Measurements from ENCODE around the gene IQSEC3. TPM values are rescaled to one million over a fixed set of nuclear protein-coding genes. Genes with fewer than 3 reads are reported as not detected.

Gene IQSEC3
- polyA plus RNA-seq, 1 donor from 2014 or later, result not detected

DNA sequence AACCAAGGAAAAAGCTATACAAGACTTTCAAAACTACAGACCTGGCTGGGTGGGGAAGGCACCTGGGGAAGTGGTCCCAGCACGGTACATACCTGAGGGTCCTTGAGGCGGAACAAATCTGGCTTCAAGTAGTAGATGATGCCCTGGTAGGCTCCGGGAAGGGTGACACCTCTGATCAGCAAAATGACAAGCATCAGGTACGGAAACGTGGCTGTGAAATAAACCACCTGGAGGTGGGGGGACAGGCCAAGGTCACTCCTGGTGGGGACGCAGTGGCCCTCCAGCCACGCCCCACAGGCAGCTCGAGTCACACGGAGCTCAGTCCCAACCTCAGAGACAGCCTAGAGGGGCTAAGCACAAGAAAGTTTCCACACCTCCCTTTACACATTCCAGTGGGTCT, 132.1 kb downstream of the IQSEC3 start:
- Mint-ChIP-seq H3K4me1 (peaks cover 0 to 2% (median 2%) of the 10 kb centered on the region in 3 donors), H3K36me3 (no peaks in the 10 kb centered on the region), H3K27me3 (peaks cover 7% of the 10 kb centered on the region), H3K9me3 (peaks cover 0 to 6% (median 0%) of the 10 kb centered on the region in 3 donors), H3K4me3 (no peak overlapping the region), H3K27ac (no peak overlapping the region)

DNA sequence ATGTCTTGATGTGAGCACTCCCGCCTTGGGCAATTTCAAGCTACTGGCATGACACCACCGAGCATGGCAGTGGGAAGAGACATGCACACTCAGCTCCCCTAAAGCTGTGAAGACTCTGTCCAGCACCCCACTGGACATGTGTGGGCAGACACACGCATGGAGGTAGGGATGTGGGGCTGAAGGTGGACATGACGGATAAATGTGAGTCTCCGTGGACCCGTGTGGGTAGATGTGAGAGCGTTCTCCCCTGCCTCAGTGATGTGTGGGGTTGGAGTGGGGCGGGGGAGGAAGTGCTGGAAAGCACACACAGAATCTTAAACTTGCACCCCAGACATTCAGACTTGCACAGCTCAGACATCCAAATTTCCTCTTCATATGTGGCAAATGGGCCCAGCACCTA, 134.8 kb downstream of the IQSEC3 start:
- Mint-ChIP-seq H3K9me3 (peaks cover 0 to 6% (median 4%) of the 10 kb centered on the region in 3 donors), H3K27me3 (peaks cover 25% of the 10 kb centered on the region), H3K4me3 (no peak overlapping the region), H3K4me1 (peaks cover 0 to 2% (median 2%) of the 10 kb centered on the region in 3 donors), H3K36me3 (no peaks in the 10 kb centered on the region), H3K27ac (no peak overlapping the region)

DNA sequence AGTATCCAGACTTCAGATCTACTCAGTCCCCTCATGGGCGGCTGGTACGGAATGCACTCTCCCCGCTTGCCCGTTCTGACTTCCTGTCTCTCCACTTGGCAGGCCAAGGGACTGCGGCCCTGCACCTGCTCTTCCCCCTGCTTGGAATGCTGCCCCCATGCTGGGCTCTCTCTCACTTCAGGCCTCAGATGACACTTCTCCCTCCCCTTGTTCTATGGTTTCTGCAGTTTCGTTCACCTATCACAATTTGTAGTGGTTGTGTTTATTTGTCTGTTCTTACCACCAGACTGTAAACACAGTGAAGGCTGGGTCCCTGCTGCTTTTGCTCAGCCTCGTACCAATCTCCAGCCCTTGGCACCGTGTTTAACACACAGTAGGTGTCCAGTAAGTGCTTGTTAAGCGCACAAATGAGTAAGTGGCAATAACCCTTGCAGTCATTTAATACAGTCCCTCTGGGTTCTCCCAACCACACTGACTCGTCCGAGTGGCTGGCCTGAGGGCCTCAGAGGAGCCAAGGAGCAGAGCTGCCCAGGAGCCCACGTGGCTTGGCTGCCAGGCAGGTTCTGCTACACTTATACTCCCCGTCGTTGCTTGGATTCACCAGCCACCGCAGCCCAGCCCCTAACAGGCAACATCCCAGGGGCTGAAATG, 135.6 kb downstream of the IQSEC3 start:
- H3K36me3 Mint-ChIP-seq, result peaks cover 1% of the 10 kb centered on the region
- H3K27me3 Mint-ChIP-seq, result peaks cover 26% of the 10 kb centered on the region
- no peak overlapping the region for H3K4me3 Mint-ChIP-seq
- H3K4me1 Mint-ChIP-seq, result peaks cover 0 to 2% (median 2%) of the 10 kb centered on the region in 3 donors
- H3K9me3 Mint-ChIP-seq, result peaks cover 0 to 7% (median 4%) of the 10 kb centered on the region in 3 donors
- H3K27ac Mint-ChIP-seq, result peak overlapping the region in 1 of 3 donors; percentile 36

DNA sequence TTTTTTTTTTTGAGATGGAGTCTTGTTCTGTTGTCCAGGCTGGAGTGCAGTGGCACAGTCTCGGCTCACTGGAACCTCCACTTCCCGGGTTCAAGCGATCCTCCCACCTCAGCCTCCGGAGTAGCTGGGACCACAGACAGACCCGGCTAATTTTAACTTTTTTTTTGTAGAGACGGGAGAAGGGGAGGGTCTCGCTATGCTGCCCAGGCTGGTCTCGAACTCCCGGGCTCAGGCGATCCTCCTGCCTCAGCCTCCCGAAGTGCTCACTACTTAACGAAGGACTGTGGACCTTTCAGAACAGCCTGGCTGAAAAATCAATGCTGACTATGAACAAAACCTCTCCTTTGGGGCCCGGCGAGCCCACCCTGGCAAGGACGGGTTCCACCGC, 136.5 kb downstream of the IQSEC3 start:
- H3K27me3 Mint-ChIP-seq, result peaks cover 27% of the 10 kb centered on the region
- peaks cover 0 to 7% (median 3%) of the 10 kb centered on the region in 3 donors for H3K9me3 Mint-ChIP-seq
- peaks cover 3% of the 10 kb centered on the region for H3K36me3 Mint-ChIP-seq
- H3K4me1 Mint-ChIP-seq, result peaks cover 0 to 2% (median 0%) of the 10 kb centered on the region in 3 donors
- no peak overlapping the region for H3K4me3 Mint-ChIP-seq
- H3K27ac Mint-ChIP-seq, result no peak overlapping the region

DNA sequence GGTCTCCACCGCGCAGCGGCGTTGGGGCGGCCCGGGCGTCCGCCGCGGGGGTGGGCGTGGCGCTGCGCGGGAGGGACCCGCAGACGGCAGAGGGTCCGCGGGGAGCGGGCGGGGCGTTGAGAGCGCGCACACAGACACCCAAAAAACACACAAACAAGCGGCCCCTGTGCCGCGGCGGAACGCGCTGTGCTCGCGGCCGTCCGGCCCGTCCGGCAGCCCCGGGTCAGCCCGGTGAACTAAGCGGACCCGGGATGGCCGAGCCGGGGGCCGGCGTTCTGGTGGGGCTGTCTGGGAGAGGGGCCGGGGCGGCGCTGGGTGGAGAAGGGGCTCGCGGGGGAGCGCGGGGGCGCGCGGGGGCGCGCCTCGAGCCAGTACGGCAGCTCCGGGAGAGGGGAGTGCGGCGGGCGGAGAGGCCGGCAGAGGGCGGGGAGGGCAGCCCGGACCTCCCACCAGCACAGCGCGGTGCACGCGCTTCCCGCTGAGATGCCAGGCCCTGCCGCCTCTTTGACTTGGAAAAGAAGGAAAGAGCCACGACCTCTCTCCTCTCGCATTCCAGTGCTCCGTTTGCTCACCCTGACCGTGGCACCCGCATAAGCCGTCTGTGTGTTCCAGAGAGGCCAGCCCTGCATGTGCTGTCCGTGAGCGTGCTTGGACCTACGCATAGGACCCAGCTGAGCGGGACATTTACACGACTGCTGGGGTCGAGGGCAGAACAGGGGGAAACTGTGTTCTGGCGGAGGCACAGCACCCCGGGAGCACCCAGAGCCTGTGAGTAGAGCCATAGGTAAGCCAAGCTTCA, 137.1 kb downstream of the IQSEC3 start:
- no peak overlapping the region for H3K4me3 Mint-ChIP-seq
- H3K36me3 Mint-ChIP-seq, result peaks cover 3% of the 10 kb centered on the region
- peaks cover 0 to 7% (median 2%) of the 10 kb centered on the region in 3 donors for H3K9me3 Mint-ChIP-seq
- H3K27me3 Mint-ChIP-seq, result peaks cover 25% of the 10 kb centered on the region
- H3K4me1 Mint-ChIP-seq, result peaks cover 0 to 2% (median 0%) of the 10 kb centered on the region in 3 donors
- no peak overlapping the region for H3K27ac Mint-ChIP-seq

DNA sequence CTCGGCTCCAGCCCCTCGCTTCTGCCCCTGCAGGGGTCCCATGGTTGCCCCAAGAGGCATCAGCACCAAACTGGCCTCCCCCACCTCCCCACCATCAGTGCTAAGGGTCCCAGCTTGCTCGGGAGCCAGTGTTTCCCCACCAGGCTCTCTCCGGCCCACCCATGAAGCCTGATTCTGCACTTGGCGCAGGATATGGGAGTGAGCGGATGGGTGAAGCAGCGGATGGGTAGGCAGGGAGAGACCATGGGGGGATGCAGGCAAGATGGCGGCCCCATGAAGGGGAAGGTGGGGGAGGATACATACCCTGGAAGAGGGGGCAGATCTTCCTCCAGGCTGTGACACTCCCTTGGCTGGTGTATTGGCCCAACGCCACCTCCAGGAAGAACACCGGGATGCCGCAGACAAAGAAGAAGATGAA, 137.7 kb downstream of the IQSEC3 start:
- Mint-ChIP-seq H3K4me1 (peaks cover 0 to 2% (median 0%) of the 10 kb centered on the region in 3 donors), H3K36me3 (peaks cover 3% of the 10 kb centered on the region), H3K9me3 (peaks cover 0 to 7% (median 2%) of the 10 kb centered on the region in 3 donors), H3K27ac (no peak overlapping the region), H3K27me3 (peaks cover 28% of the 10 kb centered on the region), H3K4me3 (no peak overlapping the region)

DNA sequence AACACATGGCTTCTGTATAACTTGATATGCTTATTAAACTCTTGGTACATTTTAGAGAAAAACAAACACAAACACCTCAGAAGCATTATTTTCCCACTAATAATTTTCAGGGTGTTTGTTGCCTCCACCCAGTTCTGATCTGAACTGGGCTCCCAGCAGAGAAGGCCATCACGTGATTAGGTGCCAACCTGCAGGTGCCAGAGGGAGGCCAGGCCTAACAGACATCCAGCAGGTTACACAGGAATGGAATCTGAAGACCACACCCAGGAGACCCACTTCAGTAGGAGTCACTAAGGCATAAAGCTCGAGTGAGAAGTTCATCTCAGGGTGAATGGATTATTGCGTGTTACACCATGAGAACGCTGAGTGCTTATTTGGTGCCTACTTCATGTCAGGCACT, 138.5 kb downstream of the IQSEC3 start:
- H3K27me3 Mint-ChIP-seq, result peaks cover 32% of the 10 kb centered on the region
- peaks cover 3% of the 10 kb centered on the region for H3K36me3 Mint-ChIP-seq
- H3K4me1 Mint-ChIP-seq, result peaks cover 0 to 2% (median 0%) of the 10 kb centered on the region in 3 donors
- no peak overlapping the region for H3K4me3 Mint-ChIP-seq
- H3K27ac Mint-ChIP-seq, result no peak overlapping the region
- H3K9me3 Mint-ChIP-seq, result peaks cover 0 to 7% (median 2%) of the 10 kb centered on the region in 3 donors

DNA sequence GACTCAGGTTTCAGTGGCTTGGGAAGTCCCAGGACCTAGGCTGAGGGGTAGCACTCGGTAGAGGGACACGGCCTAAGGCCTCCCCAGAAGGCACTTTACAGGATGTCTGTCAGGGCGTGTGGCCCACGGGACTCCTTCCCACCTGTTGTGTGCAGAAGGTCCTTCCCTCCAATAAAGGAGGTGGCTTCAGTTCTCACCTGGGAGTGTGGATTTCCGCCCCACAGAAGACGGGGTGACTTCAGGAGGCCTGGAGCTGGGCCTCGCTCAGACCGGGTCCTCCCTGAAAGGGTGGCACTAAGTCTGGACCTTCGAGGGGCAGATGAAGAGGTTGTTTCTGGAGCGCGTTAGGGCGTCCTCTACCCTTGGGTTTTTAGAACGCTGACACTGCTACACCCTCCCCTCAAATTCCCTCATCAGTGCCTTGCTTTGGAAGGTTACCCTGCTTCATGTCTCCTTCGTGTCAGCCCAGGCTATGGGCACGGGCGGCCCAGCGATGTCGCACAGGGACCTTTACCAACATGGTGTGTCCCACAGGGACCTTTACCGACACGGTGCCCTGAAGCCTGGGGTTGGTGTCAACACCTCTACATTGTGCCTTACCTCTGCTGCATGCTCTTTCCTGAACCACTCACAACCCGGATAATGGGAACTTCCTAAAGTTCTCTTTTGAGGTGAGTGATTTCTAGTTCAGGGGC, 140.3 kb downstream of the IQSEC3 start:
- H3K36me3 Mint-ChIP-seq, result peaks cover 3% of the 10 kb centered on the region
- H3K27ac Mint-ChIP-seq, result no peak overlapping the region
- H3K9me3 Mint-ChIP-seq, result peaks cover 0 to 7% (median 2%) of the 10 kb centered on the region in 3 donors
- peaks cover 40% of the 10 kb centered on the region for H3K27me3 Mint-ChIP-seq
- H3K4me1 Mint-ChIP-seq, result peaks cover 0 to 2% (median 0%) of the 10 kb centered on the region in 3 donors
- no peak overlapping the region for H3K4me3 Mint-ChIP-seq

DNA sequence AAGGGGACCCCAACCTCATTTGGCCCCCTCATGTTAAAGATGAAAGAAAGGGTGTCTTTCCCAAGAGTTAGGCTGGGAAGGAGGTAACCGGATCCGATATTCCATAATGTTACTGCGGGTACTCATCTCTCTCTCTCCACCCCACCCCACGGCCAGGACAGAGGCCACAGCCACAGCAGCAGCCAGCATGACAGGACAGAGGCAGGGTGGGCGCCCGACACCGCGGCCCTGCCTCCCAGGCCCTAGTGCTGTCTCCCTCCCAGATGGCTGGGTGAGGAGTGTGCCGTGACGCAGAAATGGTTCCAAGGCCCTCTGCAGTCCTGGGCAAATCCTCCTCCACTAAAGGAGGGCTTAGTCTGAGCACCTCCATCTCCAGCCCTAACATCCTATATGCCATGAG, 141.2 kb downstream of the IQSEC3 start:
- Mint-ChIP-seq H3K9me3 (peaks cover 0 to 7% (median 2%) of the 10 kb centered on the region in 3 donors), H3K4me1 (peaks cover 0 to 2% (median 0%) of the 10 kb centered on the region in 3 donors), H3K36me3 (peaks cover 3% of the 10 kb centered on the region), H3K4me3 (no peak overlapping the region), H3K27me3 (peaks cover 41% of the 10 kb centered on the region), H3K27ac (no peak overlapping the region)

DNA sequence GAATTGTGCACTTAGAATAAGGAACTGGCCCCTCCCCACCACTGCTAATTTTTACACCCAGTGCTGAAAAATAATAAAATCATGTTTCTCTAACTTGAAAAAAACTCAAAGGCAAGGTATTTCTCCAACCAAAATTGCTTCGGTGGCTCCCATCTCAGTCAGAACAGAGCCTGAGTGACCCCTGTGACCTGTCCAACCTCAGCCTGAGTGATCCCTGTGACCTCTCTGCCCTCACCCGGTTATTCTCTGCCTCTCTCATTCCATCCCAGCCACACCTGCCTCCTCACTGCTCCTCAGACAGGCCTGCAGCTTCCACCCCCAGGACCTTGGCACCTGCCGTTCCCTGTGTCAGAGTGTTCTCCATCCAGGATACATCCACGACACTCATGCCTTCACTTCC, 142.2 kb downstream of the IQSEC3 start:
- H3K9me3 Mint-ChIP-seq, result peaks cover 0 to 7% (median 2%) of the 10 kb centered on the region in 3 donors
- H3K4me1 Mint-ChIP-seq, result peaks cover 0 to 8% (median 5%) of the 10 kb centered on the region in 3 donors
- peaks cover 3% of the 10 kb centered on the region for H3K36me3 Mint-ChIP-seq
- no peak overlapping the region for H3K27ac Mint-ChIP-seq
- no peak overlapping the region for H3K4me3 Mint-ChIP-seq
- H3K27me3 Mint-ChIP-seq, result peaks cover 50% of the 10 kb centered on the region

DNA sequence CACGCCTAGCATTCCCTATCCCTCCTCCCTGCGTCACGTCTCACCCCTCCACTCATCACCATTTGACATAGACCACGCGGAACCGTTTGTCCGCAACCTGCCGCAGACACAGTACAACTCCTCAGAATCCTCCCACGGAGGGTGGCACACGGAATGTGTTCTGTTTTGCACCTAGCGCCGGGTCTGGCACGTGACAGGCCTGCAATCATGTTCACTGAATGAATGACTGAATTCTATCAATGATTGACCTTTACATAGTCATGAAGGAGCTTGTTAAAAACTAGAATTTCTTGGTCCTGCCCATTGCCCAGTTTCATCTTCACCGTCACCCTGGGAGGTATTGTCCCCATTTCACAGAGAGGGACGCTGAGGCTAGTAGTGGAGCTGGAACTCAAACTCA, 142.7 kb downstream of the IQSEC3 start:
- Mint-ChIP-seq H3K27me3 (peaks cover 51% of the 10 kb centered on the region), H3K9me3 (peaks cover 0 to 7% (median 2%) of the 10 kb centered on the region in 3 donors), H3K27ac (no peak overlapping the region), H3K4me3 (no peak overlapping the region), H3K4me1 (peaks cover 0 to 8% (median 5%) of the 10 kb centered on the region in 3 donors), H3K36me3 (peaks cover 3% of the 10 kb centered on the region)

DNA sequence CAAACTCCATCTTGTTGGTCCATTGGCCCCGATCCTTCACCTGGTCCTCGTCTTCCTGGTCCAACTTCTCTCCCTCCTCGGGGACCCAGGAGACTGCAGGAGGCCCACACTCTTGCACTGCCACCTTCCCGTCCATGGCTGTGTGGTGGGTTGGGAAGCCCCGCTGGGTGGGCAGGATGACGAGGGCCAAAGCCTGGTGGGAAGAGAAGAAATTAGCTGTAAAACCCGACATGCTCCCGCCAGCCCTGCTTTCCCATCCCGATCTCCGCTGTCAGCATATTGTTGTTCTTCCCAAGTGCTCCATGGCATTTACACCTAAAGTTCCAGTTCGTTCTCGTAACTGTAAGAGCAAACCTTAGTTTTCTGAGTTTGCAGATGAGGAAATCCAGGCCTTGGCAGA, 143.3 kb downstream of the IQSEC3 start:
- Mint-ChIP-seq H3K4me1 (peaks cover 0 to 8% (median 5%) of the 10 kb centered on the region in 3 donors), H3K27me3 (peaks cover 46% of the 10 kb centered on the region), H3K36me3 (peaks cover 3% of the 10 kb centered on the region), H3K4me3 (no peak overlapping the region), H3K9me3 (peaks cover 0 to 7% (median 2%) of the 10 kb centered on the region in 3 donors), H3K27ac (no peak overlapping the region)

DNA sequence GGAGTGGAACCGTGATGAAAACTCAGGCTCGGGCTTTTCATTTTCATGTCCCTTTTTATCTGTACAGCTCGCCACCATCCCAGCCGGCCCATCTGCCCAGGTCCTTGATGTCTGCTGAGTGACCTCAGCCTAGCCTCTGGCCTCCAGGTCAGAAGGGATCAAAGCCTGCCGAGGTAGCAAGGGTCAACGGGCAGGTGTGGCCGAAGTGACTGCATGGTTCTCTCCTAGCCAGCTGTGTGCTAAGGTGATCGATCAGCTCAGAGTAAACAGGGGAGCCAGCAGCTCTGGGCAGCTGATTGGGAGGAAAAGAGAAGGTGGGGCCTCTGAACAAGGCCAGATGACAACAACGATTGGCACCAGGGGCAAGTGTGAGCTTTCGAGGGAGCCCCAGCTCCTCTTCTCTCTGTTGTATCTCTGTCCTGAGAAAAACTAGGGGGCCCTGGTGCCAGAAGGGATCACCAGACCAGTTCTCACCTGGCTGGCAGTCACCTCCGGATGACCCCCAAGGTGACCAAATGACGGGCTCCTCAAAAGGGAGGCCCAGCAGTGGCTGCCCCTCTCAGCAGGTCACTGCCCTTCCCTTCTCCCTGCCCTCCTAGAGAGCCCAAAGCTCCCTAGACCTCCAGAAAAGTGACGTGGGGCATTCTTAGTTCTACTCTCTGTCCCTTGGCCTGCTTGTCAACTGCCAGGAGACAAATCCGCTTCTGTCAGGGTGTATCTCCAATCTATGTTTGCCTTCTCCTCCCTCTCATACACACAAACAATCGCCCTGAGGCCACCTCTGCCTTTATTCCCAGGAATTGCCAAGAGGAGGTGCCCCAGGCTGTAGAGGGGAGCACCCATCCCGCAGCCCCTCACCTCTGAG, 143.9 kb downstream of the IQSEC3 start:
- Mint-ChIP-seq H3K4me1 (peaks cover 0 to 8% (median 5%) of the 10 kb centered on the region in 3 donors), H3K9me3 (peaks cover 0 to 7% (median 2%) of the 10 kb centered on the region in 3 donors), H3K4me3 (no peak overlapping the region), H3K36me3 (peaks cover 3% of the 10 kb centered on the region), H3K27me3 (peaks cover 41% of the 10 kb centered on the region), H3K27ac (no peak overlapping the region)

DNA sequence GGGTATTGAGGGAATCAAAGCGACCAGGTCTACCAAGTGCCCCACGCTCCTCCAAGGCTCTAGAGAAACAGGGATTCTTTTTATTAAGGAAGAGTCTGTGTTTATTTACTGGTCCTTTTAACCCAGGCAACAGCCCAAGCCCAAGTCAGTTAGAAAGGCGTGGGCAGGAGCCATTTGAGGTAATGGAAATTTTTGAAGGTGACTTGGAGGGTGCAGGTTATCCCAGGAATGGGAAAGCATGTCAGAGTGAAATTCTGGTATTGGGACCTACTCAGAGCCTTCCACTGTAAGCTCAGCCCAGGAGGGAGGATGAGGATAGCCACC, 144.5 kb downstream of the IQSEC3 start:
- H3K4me1 Mint-ChIP-seq, result peaks cover 0 to 8% (median 5%) of the 10 kb centered on the region in 3 donors
- H3K27me3 Mint-ChIP-seq, result peaks cover 37% of the 10 kb centered on the region
- no peak overlapping the region for H3K27ac Mint-ChIP-seq
- H3K9me3 Mint-ChIP-seq, result peaks cover 0 to 4% (median under 1%) of the 10 kb centered on the region in 3 donors
- H3K4me3 Mint-ChIP-seq, result no peak overlapping the region
- H3K36me3 Mint-ChIP-seq, result peaks cover 3% of the 10 kb centered on the region

Measured in IgD-negative memory B cell (primary cell).